Panc1 (cell line): ENCODE data around the gene FAM219B.

ENCODE experiments used
- CTCF ChIP-seq: fragments of 450-650 bp; IDR thresholded peaks from 2 replicates; pipeline ENCODE4 v1.5.1; 2017; ENCODE audit warnings: mild to moderate bottlenecking
- POLR2AphosphoS5 ChIP-seq: IDR thresholded peaks from 2 replicates; pipeline ENCODE4 v1.6.1; 2012; ENCODE audit warnings: mild to moderate bottlenecking, low read depth, low read length, moderate library complexity
- SIN3A ChIP-seq: IDR thresholded peaks from 2 replicates; pipeline ENCODE4 v1.6.1; 2012; ENCODE audit warnings: low read depth, mild to moderate bottlenecking, low read length, moderate library complexity, borderline replicate concordance; ENCODE audit not compliant: insufficient read depth
- TCF7L2 ChIP-seq: IDR thresholded peaks from 2 replicates; pipeline ENCODE4 v1.6.1; 2011; ENCODE audit warnings: mild to moderate bottlenecking, low read depth, low read length, inconsistent platforms
- TF ChIP-seq, protein P1 (sequence below), 2 experiments: IDR thresholded peaks; 2 replicates each; pipeline ENCODE4 v1.6.1; 2011 to 2012; ENCODE audit warnings: low read depth in 2 of 2, control low read depth in 1 of 2, low read length in 1 of 2, mild to moderate bottlenecking in 1 of 2, moderate library complexity in 1 of 2; ENCODE audit not compliant: insufficient read depth in 1 of 2

GRCh38 chr15:74901612-74902063 is 5.0 kb downstream of the FAM219B start:
- TF ChIP-seq CTCF (peak; percentile 97), SIN3A (no peak), POLR2AphosphoS5 (peak; percentile 18; the same call in 1 of the 2 replicates), TCF7L2 (no peak)
- TF ChIP-seq, protein P1, sequence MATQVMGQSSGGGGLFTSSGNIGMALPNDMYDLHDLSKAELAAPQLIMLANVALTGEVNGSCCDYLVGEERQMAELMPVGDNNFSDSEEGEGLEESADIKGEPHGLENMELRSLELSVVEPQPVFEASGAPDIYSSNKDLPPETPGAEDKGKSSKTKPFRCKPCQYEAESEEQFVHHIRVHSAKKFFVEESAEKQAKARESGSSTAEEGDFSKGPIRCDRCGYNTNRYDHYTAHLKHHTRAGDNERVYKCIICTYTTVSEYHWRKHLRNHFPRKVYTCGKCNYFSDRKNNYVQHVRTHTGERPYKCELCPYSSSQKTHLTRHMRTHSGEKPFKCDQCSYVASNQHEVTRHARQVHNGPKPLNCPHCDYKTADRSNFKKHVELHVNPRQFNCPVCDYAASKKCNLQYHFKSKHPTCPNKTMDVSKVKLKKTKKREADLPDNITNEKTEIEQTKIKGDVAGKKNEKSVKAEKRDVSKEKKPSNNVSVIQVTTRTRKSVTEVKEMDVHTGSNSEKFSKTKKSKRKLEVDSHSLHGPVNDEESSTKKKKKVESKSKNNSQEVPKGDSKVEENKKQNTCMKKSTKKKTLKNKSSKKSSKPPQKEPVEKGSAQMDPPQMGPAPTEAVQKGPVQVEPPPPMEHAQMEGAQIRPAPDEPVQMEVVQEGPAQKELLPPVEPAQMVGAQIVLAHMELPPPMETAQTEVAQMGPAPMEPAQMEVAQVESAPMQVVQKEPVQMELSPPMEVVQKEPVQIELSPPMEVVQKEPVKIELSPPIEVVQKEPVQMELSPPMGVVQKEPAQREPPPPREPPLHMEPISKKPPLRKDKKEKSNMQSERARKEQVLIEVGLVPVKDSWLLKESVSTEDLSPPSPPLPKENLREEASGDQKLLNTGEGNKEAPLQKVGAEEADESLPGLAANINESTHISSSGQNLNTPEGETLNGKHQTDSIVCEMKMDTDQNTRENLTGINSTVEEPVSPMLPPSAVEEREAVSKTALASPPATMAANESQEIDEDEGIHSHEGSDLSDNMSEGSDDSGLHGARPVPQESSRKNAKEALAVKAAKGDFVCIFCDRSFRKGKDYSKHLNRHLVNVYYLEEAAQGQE (IDR thresholded peaks at IDR 0.05; ENCODE audit: insufficient read depth in 1 of 2, low read depth in 2 of 2, low read length in 1 of 2) = no peak
